Heart right ventricle (tissue), 16 donors: ENCODE data around the gene CETN1. TPM values are rescaled to one million over a fixed set of nuclear protein-coding genes. Genes with fewer than 3 reads are reported as not detected.

ENCODE experiments used
- ATAC-seq, 8 donors: fragments of 200-7000 bp; cut with Tn5 transposase; one replicate each; pipeline ENCODE4 v1.9.1; 2020; ENCODE audit warnings: mild to moderate bottlenecking in 8 of 8, moderate library complexity in 8 of 8, moderate number of reproducible peaks in 1 of 8
- DNase-seq, 2 donors: peaks; one replicate each; pipeline ENCODE4 v3.0.0-alpha.2; 2020
- H3K27ac ChIP-seq, 10 donors: fragments of 200-600 bp; sonication (generic) in 2 of 10; one replicate each; pipeline versions ENCODE4 v1.5.0 to v1.8.0; 2020 to 2022; ENCODE audit warnings: mild to moderate bottlenecking in 3 of 10
- H3K27me3 ChIP-seq, 7 donors: fragments of 200-600 bp; one replicate each; pipeline ENCODE4 v1.8.0; 2021 to 2022; ENCODE audit warnings: mild to moderate bottlenecking in 2 of 7
- H3K36me3 ChIP-seq, 9 donors: fragments of 200-600 bp; sonication (generic) in 1 of 9; one replicate each; pipeline versions ENCODE4 v1.5.0 to v1.8.0; 2020 to 2022; ENCODE audit warnings: mild to moderate bottlenecking in 2 of 9
- H3K4me1 ChIP-seq, 9 donors: fragments of 200-600 bp; sonication (generic) in 1 of 9; one replicate each; pipeline versions ENCODE4 v1.5.0 to v1.8.0; 2020 to 2022; ENCODE audit warnings: mild to moderate bottlenecking in 4 of 9
- H3K4me3 ChIP-seq, 10 donors: fragments of 200-600 bp; sonication (generic) in 2 of 10; one replicate each; pipeline versions ENCODE4 v1.5.0 to v1.8.0; 2020 to 2022; ENCODE audit warnings: mild to moderate bottlenecking in 7 of 10, moderate library complexity in 2 of 10
- H3K9me3 ChIP-seq, 11 donors: fragments of 200-600 bp in 10 of 11; sonication (generic) in 2 of 11; one replicate each; pipeline versions ENCODE4 v1.5.0 to v1.8.0; 2013 to 2022; ENCODE audit warnings: mild to moderate bottlenecking in 2 of 11, control low read depth in 1 of 11, moderate library complexity in 1 of 11
- CTCF ChIP-seq, 9 donors: fragments of 200-600 bp; sonication (generic) in 2 of 9; IDR thresholded peaks; one replicate each; pipeline versions ENCODE4 v1.5.0 to v1.8.0; 2021 to 2022; ENCODE audit warnings: antibody characterized with exemption in 9 of 9, mild to moderate bottlenecking in 5 of 9, moderate library complexity in 1 of 9
- WGBS, 2 donors: extraction: QIAGEN DNeasy Blood & Tissue Kit; methylation state at CpG; one replicate each; pipeline ENCODE4 v1.1.7; 2013; ENCODE audit warnings: inconsistent platforms in 1 of 2; 5-methylcytosine and 5-hydroxymethylcytosine counted together
- intact Hi-C, 10 donors: fragments of 100-400 bp; cut with DNase I; formaldehyde crosslinking; loops; one replicate each; pipeline versions ENCODE4 v1.11.1 to v1.14.2; 2022
- polyA plus RNA-seq, 2 donors: library from polyadenylated mRNA; stranded (reverse); fragments of 200-250 nt; gene quantifications; one replicate each; pipeline ENCODE4 v1.2.3, GENCODE V29; 2013
- total RNA-seq, 10 donors: library from RNA; stranded (reverse); fragmentation: NEBNext Ultra II Directional in 3 of 10; extraction: Animal tissue kit (Norgen Biotek cat#: 25700) in 3 of 10; gene quantifications; one replicate each; pipeline versions ENCODE4 v1.2.1 to v1.2.4, GENCODE V29; 2021 to 2023
- donor health status: Arrhythmogenic right ventricular cardiomyopathy.
- donor health status: ischemic (EF 13 %, LVEDD 7.1; RV severe dilation, severe dysfunction).
- donor health status: healthy with polysubstance abuse.
- donor health status: DM: no; HTN: yes; CAD: no.
- donor health status: DM: no; HTN: no; CAD: no.
- donor health status: ischemic (EF 25% LVEDD 6.9; RV normal size, moderate dysfunction).
- donor health status: ischemic (EF 25% LVEDD 5.7; RV mildly dilated, moderate dysfunction).
- donor health status: healthy.
- donor health status: DM: yes; HTN: yes; CAD: no.
- donor health status: Ischemic cardiomyopathy.
- donor health status: ischemic (EF 35%, LVEDD 5.7; RV mildly dilated, moderate dysfunction).
- donor health status: nonischemic (EF 11% LVEDD 7.7; RV severe dilation, severe dysfunction).
- donor health status: DM: yes; HTN: yes; CAD: no.
- donor health status: PGD.
- donor health status: ischemic (EF 29% LVEDD 5.4; RV normal size, mild dysfunction).
- donor health status: nonischemic (EF 23%, LVEDD 6.1; RV moderate dilation, normal function).

The CETN1 gene
- total and polyA plus RNA-seq, 12 donors = not detected

DNA sequence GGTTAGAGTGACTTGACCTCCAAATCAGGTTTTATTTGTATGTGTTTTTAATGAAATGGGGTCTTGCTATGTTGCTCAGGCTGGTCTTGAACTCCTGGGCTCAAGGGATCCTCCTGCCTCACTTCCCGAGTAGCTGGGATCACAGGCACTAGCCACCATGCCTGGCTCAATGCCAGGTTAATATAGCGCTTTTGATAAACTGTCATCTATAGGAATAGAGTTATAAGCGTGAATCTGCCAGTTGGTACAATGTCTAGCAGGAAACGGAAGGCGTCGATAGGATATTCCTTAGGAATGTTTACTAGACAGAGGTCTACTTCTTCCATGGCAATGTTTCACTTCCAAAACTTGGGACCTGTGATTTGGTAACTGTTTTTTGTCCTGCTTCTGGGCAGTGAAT lies 42.1 kb downstream of the CETN1 start:
- Histone ChIP-seq H3K4me1 (no peaks in the 10 kb centered on the region), H3K36me3 (no peaks in the 10 kb centered on the region), H3K4me3 (no peak overlapping the region), H3K9me3 (no peaks in the 10 kb centered on the region), H3K27ac (no peak overlapping the region), H3K27me3 (peaks cover 0 to 14% (median 8%) of the 10 kb centered on the region in 7 donors)
- ATAC-seq (no peak), DNase-seq (no peak)
- TF ChIP-seq CTCF (IDR thresholded peaks at IDR 0.05) = no peak
- WGBS, 2 donors = 52 to 59% methylated on average over 6 of the region's 6 CpGs
- intact Hi-C loops = loop anchor here in 6 of 10 donors (5.0 to 10.0 kb wide), 5 partner anchors 83 to 215 kb away; no protein-coding TSS in a partner anchor

- Histone ChIP-seq H3K36me3 (no peaks in the 10 kb centered on the region), H3K4me1 (no peaks in the 10 kb centered on the region), H3K27me3 (peaks cover 0 to 16% (median 0%) of the 10 kb centered on the region in 7 donors), H3K4me3 (no peak overlapping the region), H3K27ac (no peak overlapping the region), H3K9me3 (no peaks in the 10 kb centered on the region)
- peak in 5 of 8 donors; percentile 49 to 75 (median 73) for ATAC-seq
- peak; percentile 48 to 85 (median 80) for TF ChIP-seq CTCF (IDR thresholded peaks at IDR 0.05)
- WGBS, 2 donors = 59 to 63% methylated on average over 11 of the region's 11 CpGs
- intact Hi-C loops = loop anchor here in 9 of 10 donors (2.0 to 10.0 kb wide), 7 partner anchors 81 to 215 kb away; no protein-coding TSS in a partner anchor
- DNase-seq = peak; percentile 43 to 62
Measured at GRCh38 chr18:623761-624620, 43.8 kb downstream of the CETN1 start.

- intact Hi-C loops = loop anchor here in 4 of 10 donors (5.0 to 10.0 kb wide), 5 partner anchors 78 to 210 kb away; no protein-coding TSS in a partner anchor
- WGBS, 2 donors = 64 to 65% methylated on average over 2 of the region's 2 CpGs
- peaks cover 0 to 10% (median 0%) of the 10 kb centered on the region in 7 donors for H3K27me3 ChIP-seq
- no peak for TF ChIP-seq CTCF (IDR thresholded peaks at IDR 0.05)
- H3K9me3 ChIP-seq = no peaks in the 10 kb centered on the region
- H3K36me3 ChIP-seq = no peaks in the 10 kb centered on the region
- no peaks in the 10 kb centered on the region for H3K4me1 ChIP-seq
- no peak overlapping the region for H3K4me3 ChIP-seq
- no peak overlapping the region for H3K27ac ChIP-seq
- no peak for ATAC-seq
- no peak for DNase-seq
Measured at GRCh38 chr18:627231-627630, 47.1 kb downstream of the CETN1 start.

DNA sequence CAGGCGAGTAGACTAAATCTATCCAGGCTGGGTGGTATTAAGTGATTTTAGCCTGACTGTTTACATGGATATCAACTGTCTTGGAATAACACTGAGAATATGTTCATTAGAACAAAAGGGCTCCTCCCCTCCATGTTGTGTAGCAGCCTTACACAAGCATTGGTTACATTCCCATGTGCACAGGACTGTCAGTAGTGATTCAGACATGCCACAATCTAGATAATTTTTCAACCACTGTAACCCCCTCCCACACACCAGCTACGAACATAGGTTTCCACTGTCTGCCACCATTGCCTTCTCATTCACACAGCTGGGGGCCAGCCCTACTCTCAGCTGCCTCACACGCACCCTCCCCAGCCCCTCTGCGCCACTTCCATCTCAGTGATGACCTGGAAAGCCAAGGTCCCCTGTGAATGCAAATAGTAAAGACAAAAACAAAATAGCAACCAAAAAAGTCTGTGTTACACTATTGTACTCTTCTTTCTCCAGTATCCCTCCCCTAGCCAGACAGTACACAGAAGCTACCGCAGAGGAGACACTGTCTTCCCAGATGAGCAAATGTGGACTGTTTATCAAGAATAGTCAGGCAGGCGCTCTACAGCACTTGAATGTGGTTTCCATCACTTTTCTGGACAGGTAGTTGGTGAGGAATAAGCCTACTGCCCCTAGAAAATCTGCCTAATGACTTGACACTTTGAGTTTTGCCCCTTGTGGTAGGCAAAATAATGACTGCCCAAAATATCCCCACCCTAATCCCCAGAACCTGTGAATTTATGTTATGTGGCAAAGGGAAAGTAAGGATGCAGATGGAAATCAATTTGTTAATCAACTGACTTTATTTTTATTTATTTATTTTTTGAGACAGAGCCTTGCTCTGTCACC lies 49.3 kb downstream of the CETN1 start:
- peaks cover 0 to 8% (median 0%) of the 10 kb centered on the region in 7 donors for H3K27me3 ChIP-seq
- H3K9me3 ChIP-seq = no peaks in the 10 kb centered on the region
- no peak for TF ChIP-seq CTCF (IDR thresholded peaks at IDR 0.05)
- ATAC-seq (no peak), DNase-seq (no peak)
- intact Hi-C loops = loop anchor here in 4 of 10 donors (5.0 to 10.0 kb wide), 5 partner anchors 75 to 208 kb away; no protein-coding TSS in a partner anchor
- H3K4me3 ChIP-seq = no peak overlapping the region
- H3K36me3 ChIP-seq = no peaks in the 10 kb centered on the region
- no peak overlapping the region for H3K27ac ChIP-seq
- WGBS, 2 donors = 83 to 84% methylated on average over 6 of the region's 6 CpGs
- no peaks in the 10 kb centered on the region for H3K4me1 ChIP-seq
